Measurements from ENCODE around the gene TMEM255B. TPM values are rescaled to one million over a fixed set of nuclear protein-coding genes. Genes with fewer than 3 reads are reported as not detected.

TMEM255B gene
- total RNA-seq, 1 experiment from 2014 or later: 7.7 TPM

DNA sequence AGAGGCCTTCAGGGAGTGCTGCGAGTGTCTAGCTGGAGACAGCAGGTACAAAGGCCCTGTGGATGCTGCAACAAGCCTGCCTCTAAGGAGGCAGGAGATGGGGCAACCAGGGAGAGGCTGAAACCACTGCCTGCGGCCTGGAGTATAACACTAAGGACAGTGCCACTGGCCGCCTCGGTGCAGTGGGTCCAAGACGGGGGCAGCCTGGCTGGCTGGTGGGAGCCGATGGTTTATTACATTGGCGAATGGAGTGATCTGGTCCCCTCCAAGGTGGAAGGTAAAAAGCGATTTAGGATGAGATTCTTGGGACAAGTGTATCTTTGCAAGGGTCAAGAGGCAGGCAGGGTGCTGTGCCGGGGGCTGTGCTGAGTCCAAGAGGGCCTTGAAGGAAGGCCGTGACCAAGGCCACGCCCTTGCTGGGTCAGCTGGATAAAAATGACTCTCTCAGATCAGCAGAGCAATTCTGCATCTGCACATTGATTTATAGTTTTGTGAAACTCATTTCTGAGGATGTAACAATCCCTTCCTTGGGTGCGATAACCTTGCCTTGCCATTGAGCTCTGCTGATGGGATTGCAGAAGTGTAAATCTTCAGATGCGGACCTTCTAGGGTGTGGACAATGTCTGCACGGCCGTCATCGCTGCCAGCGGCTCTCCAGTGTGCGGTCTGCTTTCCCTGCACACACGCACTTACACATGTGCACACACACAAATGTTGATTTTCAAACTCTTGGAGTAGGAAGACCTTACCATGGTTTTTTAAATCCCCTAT is 6.0 kb downstream of the TMEM255B start:
- Histone ChIP-seq H4K20me1 (ENCODE audit: insufficient read depth) (no peaks in the 10 kb centered on the region), H3K4me1 (ENCODE audit: control insufficient read depth in 1 of 2, insufficient read depth in 2 of 2, low read length in 2 of 2) (no peaks in the 10 kb centered on the region), H3K27me3 (ENCODE audit: insufficient read depth, low read length) (no peaks in the 10 kb centered on the region), H3K79me2 (ENCODE audit: insufficient read depth, low read length) (no peaks in the 10 kb centered on the region), H2AFZ (ENCODE audit: low read depth, low read length, poor library complexity, severe bottlenecking) (no peak overlapping the region), H3K4me2 (ENCODE audit: low read length) (no peak overlapping the region), H3K9ac (ENCODE audit: low read length) (no peak overlapping the region), H3K9me3 (ENCODE audit: control insufficient read depth in 1 of 2, insufficient read depth in 1 of 2, low read depth in 1 of 2, low read length in 2 of 2) (no peaks in the 10 kb centered on the region), H3K9me2 (ENCODE audit: insufficient read depth) (no peaks in the 10 kb centered on the region), H3K4me3 (replicated peaks in 1 of 2; ENCODE audit: low read depth in 1 of 2, low read length in 2 of 2) (no peak overlapping the region), H3K36me3 (ENCODE audit: control insufficient read depth in 1 of 2, insufficient read depth in 2 of 2, low read length in 2 of 2) (no peaks in the 10 kb centered on the region), H3K27ac (ENCODE audit: low read depth, low read length) (no peak overlapping the region)
- ChIA-PET RAD21 (ENCODE audit: low non-redundant PET in 1 of 2, low total read pairs in 2 of 2, uncharacterized antibody in 2 of 2, unreplicated experiment in 2 of 2) (no interaction called here), POLR2A (no interaction called here), CTCF (no interaction called here)
- intact Hi-C loops (cut with micrococcal nuclease): no loop called here
- TF ChIP-seq, protein P1, sequence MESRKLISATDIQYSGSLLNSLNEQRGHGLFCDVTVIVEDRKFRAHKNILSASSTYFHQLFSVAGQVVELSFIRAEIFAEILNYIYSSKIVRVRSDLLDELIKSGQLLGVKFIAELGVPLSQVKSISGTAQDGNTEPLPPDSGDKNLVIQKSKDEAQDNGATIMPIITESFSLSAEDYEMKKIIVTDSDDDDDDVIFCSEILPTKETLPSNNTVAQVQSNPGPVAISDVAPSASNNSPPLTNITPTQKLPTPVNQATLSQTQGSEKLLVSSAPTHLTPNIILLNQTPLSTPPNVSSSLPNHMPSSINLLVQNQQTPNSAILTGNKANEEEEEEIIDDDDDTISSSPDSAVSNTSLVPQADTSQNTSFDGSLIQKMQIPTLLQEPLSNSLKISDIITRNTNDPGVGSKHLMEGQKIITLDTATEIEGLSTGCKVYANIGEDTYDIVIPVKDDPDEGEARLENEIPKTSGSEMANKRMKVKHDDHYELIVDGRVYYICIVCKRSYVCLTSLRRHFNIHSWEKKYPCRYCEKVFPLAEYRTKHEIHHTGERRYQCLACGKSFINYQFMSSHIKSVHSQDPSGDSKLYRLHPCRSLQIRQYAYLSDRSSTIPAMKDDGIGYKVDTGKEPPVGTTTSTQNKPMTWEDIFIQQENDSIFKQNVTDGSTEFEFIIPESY (IDR thresholded peaks at IDR 0.05; ENCODE audit: extremely low read depth, insufficient replicate concordance, low read length): no peak
- TF ChIP-seq TCF7L2 (IDR thresholded peaks at IDR 0.05; ENCODE audit: borderline replicate concordance, extremely low read depth, insufficient read depth, insufficient read length): no peak
- TF ChIP-seq, protein P2, sequence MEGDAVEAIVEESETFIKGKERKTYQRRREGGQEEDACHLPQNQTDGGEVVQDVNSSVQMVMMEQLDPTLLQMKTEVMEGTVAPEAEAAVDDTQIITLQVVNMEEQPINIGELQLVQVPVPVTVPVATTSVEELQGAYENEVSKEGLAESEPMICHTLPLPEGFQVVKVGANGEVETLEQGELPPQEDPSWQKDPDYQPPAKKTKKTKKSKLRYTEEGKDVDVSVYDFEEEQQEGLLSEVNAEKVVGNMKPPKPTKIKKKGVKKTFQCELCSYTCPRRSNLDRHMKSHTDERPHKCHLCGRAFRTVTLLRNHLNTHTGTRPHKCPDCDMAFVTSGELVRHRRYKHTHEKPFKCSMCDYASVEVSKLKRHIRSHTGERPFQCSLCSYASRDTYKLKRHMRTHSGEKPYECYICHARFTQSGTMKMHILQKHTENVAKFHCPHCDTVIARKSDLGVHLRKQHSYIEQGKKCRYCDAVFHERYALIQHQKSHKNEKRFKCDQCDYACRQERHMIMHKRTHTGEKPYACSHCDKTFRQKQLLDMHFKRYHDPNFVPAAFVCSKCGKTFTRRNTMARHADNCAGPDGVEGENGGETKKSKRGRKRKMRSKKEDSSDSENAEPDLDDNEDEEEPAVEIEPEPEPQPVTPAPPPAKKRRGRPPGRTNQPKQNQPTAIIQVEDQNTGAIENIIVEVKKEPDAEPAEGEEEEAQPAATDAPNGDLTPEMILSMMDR (IDR thresholded peaks at IDR 0.05 in 2 of 3, conservative IDR thresholded peaks at IDR 0.05 in 1 of 3; ENCODE audit: borderline replicate concordance in 1 of 3, insufficient read depth in 1 of 3, low read depth in 2 of 3, low read length in 2 of 3): no peak
- no peak for TF ChIP-seq CEBPB (IDR thresholded peaks at IDR 0.05; ENCODE audit: low read depth)
- no peak for TF ChIP-seq POLR2AphosphoS5 (IDR thresholded peaks at IDR 0.05; ENCODE audit: low read depth, low read length)
- no peak for TF ChIP-seq CBX3 (IDR thresholded peaks at IDR 0.05; ENCODE audit: low read depth)
- TF ChIP-seq FOSL1 (IDR thresholded peaks at IDR 0.05; ENCODE audit: low read depth): no peak
- TF ChIP-seq YY1 (IDR thresholded peaks at IDR 0.05; ENCODE audit: extremely low read depth, insufficient replicate concordance, low read depth, low read length): no peak
- TF ChIP-seq, protein P3, sequence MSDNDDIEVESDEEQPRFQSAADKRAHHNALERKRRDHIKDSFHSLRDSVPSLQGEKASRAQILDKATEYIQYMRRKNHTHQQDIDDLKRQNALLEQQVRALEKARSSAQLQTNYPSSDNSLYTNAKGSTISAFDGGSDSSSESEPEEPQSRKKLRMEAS (IDR thresholded peaks at IDR 0.05): no peak
- no peak for TF ChIP-seq ZNF274 (IDR thresholded peaks at IDR 0.05; ENCODE audit: low read depth, low read length)
- TF ChIP-seq SIN3A (IDR thresholded peaks at IDR 0.05; ENCODE audit: low read depth): no peak
- no peak for TF ChIP-seq SP1 (IDR thresholded peaks at IDR 0.05; ENCODE audit: low read depth)
- no peak for TF ChIP-seq RAD21 (IDR thresholded peaks at IDR 0.05; ENCODE audit: low read depth)
- DNase-seq (ENCODE audit: low read depth, low spot score) (no peak), ATAC-seq (no peak)
- no TSS peak for BruUV-seq (replicated peaks)
